Measurements from ENCODE around the gene MSI2. TPM values are rescaled to one million over a fixed set of nuclear protein-coding genes. Genes with fewer than 3 reads are reported as not detected.

Gene MSI2
- total RNA-seq, 2 experiments from 2014 or later = 87.6 to 96.0 TPM

- H3K9me3 Mint-ChIP-seq = peaks cover 10% of the 10 kb centered on the region
- H3K27me3 Mint-ChIP-seq = no peaks in the 10 kb centered on the region
- H3K27ac Mint-ChIP-seq = no peak overlapping the region
- H3K4me3 Mint-ChIP-seq = no peak overlapping the region
- no peak for DNase-seq
- H3K4me1 Mint-ChIP-seq = peaks cover 14% of the 10 kb centered on the region
- ChIA-PET POLR2A (no interaction called here), CTCF (no interaction called here)
- H3K36me3 Mint-ChIP-seq (ENCODE audit: low read depth) = peaks cover 19% of the 10 kb centered on the region
Measured at GRCh38 chr17:57697197-57697596, 440.9 kb downstream of the MSI2 start.

- H3K36me3 Mint-ChIP-seq (ENCODE audit: low read depth) = peaks cover 13% of the 10 kb centered on the region
- CTCF ChIA-PET = no interaction called here
- peaks cover 5% of the 10 kb centered on the region for H3K4me1 Mint-ChIP-seq
- POLR2A ChIA-PET = no interaction called here
- H3K27me3 Mint-ChIP-seq = no peaks in the 10 kb centered on the region
- peaks cover 10% of the 10 kb centered on the region for H3K9me3 Mint-ChIP-seq
- no peak overlapping the region for H3K4me3 Mint-ChIP-seq
- H3K27ac Mint-ChIP-seq = no peak overlapping the region
- no peak for DNase-seq
Measured at GRCh38 chr17:57697891-57698711, 441.8 kb downstream of the MSI2 start.

GRCh38 chr17:57699751-57700219 lies 443.5 kb downstream of the MSI2 start:
- CTCF ChIA-PET = no interaction called here
- no peaks in the 10 kb centered on the region for H3K4me1 Mint-ChIP-seq
- POLR2A ChIA-PET = no interaction called here
- no peaks in the 10 kb centered on the region for H3K27me3 Mint-ChIP-seq
- no peak overlapping the region for H3K27ac Mint-ChIP-seq
- peaks cover 4% of the 10 kb centered on the region for H3K9me3 Mint-ChIP-seq
- H3K4me3 Mint-ChIP-seq = no peak overlapping the region
- peaks cover 1% of the 10 kb centered on the region for H3K36me3 Mint-ChIP-seq (ENCODE audit: low read depth)
- DNase-seq = no peak

GRCh38 chr17:57701124-57701523 lies 444.8 kb downstream of the MSI2 start:
- Mint-ChIP-seq H3K4me1 (no peaks in the 10 kb centered on the region), H3K27ac (no peak overlapping the region), H3K27me3 (no peaks in the 10 kb centered on the region), H3K4me3 (no peak overlapping the region), H3K9me3 (no peaks in the 10 kb centered on the region), H3K36me3 (ENCODE audit: low read depth) (no peaks in the 10 kb centered on the region)
- no peak for DNase-seq
- CTCF ChIA-PET = interaction anchor here (1.3 kb wide), 1 partner anchor 29 kb away, joined by 8 read pairs; no protein-coding TSS in a partner anchor
- POLR2A ChIA-PET = no interaction called here

- no peaks in the 10 kb centered on the region for H3K36me3 Mint-ChIP-seq (ENCODE audit: low read depth)
- no peaks in the 10 kb centered on the region for H3K4me1 Mint-ChIP-seq
- DNase-seq = no peak
- no peaks in the 10 kb centered on the region for H3K27me3 Mint-ChIP-seq
- no peak overlapping the region for H3K27ac Mint-ChIP-seq
- no peaks in the 10 kb centered on the region for H3K9me3 Mint-ChIP-seq
- POLR2A ChIA-PET = no interaction called here
- no peak overlapping the region for H3K4me3 Mint-ChIP-seq
- CTCF ChIA-PET = no interaction called here
Measured at GRCh38 chr17:57703273-57703672, 446.9 kb downstream of the MSI2 start.

GRCh38 chr17:57704448-57704847 lies 448.1 kb downstream of the MSI2 start:
- Mint-ChIP-seq H3K4me3 (no peak overlapping the region), H3K9me3 (no peaks in the 10 kb centered on the region), H3K4me1 (no peaks in the 10 kb centered on the region), H3K36me3 (ENCODE audit: low read depth) (no peaks in the 10 kb centered on the region), H3K27me3 (no peaks in the 10 kb centered on the region), H3K27ac (no peak overlapping the region)
- POLR2A ChIA-PET = no interaction called here
- no peak for DNase-seq
- CTCF ChIA-PET = no interaction called here

- no peaks in the 10 kb centered on the region for H3K4me1 Mint-ChIP-seq
- POLR2A ChIA-PET = no interaction called here
- CTCF ChIA-PET = interaction anchor here (0.6 kb wide), 2 partner anchors 56 to 1641 kb away, joined by 3 read pairs; no protein-coding TSS in a partner anchor
- H3K4me3 Mint-ChIP-seq = no peak overlapping the region
- no peaks in the 10 kb centered on the region for H3K36me3 Mint-ChIP-seq (ENCODE audit: low read depth)
- H3K27me3 Mint-ChIP-seq = peaks cover under 1% of the 10 kb centered on the region
- DNase-seq = no peak
- no peaks in the 10 kb centered on the region for H3K9me3 Mint-ChIP-seq
- no peak overlapping the region for H3K27ac Mint-ChIP-seq
Measured at GRCh38 chr17:57705921-57706695, 449.8 kb downstream of the MSI2 start.

GRCh38 chr17:57706761-57707160 lies 450.4 kb downstream of the MSI2 start:
- Mint-ChIP-seq H3K27ac (no peak overlapping the region), H3K4me1 (no peaks in the 10 kb centered on the region), H3K9me3 (no peaks in the 10 kb centered on the region), H3K27me3 (peaks cover 4% of the 10 kb centered on the region), H3K36me3 (ENCODE audit: low read depth) (no peaks in the 10 kb centered on the region), H3K4me3 (no peak overlapping the region)
- POLR2A ChIA-PET = no interaction called here
- CTCF ChIA-PET = no interaction called here
- no peak for DNase-seq

- DNase-seq = no peak
- ChIA-PET POLR2A (interaction anchor here (0.7 kb wide), 1 partner anchor 12 kb away, joined by 4 read pairs; no protein-coding TSS in a partner anchor), CTCF (interaction anchor here (0.6 to 0.9 kb wide), 2 partner anchors 44 to 580 kb away, joined by 4 read pairs; no protein-coding TSS in a partner anchor)
- Mint-ChIP-seq H3K27ac (no peak overlapping the region), H3K4me1 (no peaks in the 10 kb centered on the region), H3K36me3 (ENCODE audit: low read depth) (no peaks in the 10 kb centered on the region), H3K4me3 (no peak overlapping the region), H3K9me3 (no peaks in the 10 kb centered on the region), H3K27me3 (peaks cover 4% of the 10 kb centered on the region)
Measured at GRCh38 chr17:57707892-57708291, 451.6 kb downstream of the MSI2 start.

- ChIA-PET CTCF (interaction anchor here (0.6 kb wide), 1 partner anchor 580 kb away, joined by 4 read pairs; no protein-coding TSS in a partner anchor), POLR2A (interaction anchor here (0.7 kb wide), 2 partner anchors 12 to 262 kb away, joined by 3 to 4 read pairs; no protein-coding TSS in a partner anchor)
- Mint-ChIP-seq H3K27me3 (peaks cover 8% of the 10 kb centered on the region), H3K9me3 (no peaks in the 10 kb centered on the region), H3K27ac (no peak overlapping the region), H3K36me3 (ENCODE audit: low read depth) (no peaks in the 10 kb centered on the region), H3K4me1 (no peaks in the 10 kb centered on the region), H3K4me3 (no peak overlapping the region)
- DNase-seq = no peak
Measured at GRCh38 chr17:57708410-57708809, 452.1 kb downstream of the MSI2 start.

GRCh38 chr17:57713140-57713539 lies 456.8 kb downstream of the MSI2 start:
- POLR2A ChIA-PET = no interaction called here

GRCh38 chr17:57714665-57715180 lies 458.4 kb downstream of the MSI2 start:
- Mint-ChIP-seq H3K27ac (no peak overlapping the region), H3K27me3 (peaks cover 47% of the 10 kb centered on the region), H3K9me3 (no peaks in the 10 kb centered on the region), H3K4me1 (no peaks in the 10 kb centered on the region), H3K4me3 (no peak overlapping the region), H3K36me3 (ENCODE audit: low read depth) (no peaks in the 10 kb centered on the region)
- POLR2A ChIA-PET = no interaction called here
- no peak for DNase-seq
- CTCF ChIA-PET = no interaction called here

More at GRCh38 chr17:57713140-57713539, 456.8 kb downstream of the MSI2 start:
- H3K36me3 Mint-ChIP-seq (ENCODE audit: low read depth) = no peaks in the 10 kb centered on the region
- peaks cover 36% of the 10 kb centered on the region for H3K27me3 Mint-ChIP-seq
- no peak overlapping the region for H3K27ac Mint-ChIP-seq
- H3K4me1 Mint-ChIP-seq = no peaks in the 10 kb centered on the region
- CTCF ChIA-PET = no interaction called here
- H3K9me3 Mint-ChIP-seq = no peaks in the 10 kb centered on the region
- no peak overlapping the region for H3K4me3 Mint-ChIP-seq
- no peak for DNase-seq

GRCh38 chr17:57715981-57716380 lies 459.7 kb downstream of the MSI2 start:
- Mint-ChIP-seq H3K9me3 (no peaks in the 10 kb centered on the region), H3K27me3 (peaks cover 47% of the 10 kb centered on the region), H3K27ac (no peak overlapping the region), H3K4me1 (no peaks in the 10 kb centered on the region), H3K36me3 (ENCODE audit: low read depth) (no peaks in the 10 kb centered on the region), H3K4me3 (no peak overlapping the region)
- ChIA-PET CTCF (interaction anchor here (0.6 kb wide), 2 partner anchors 24 to 460 kb away, joined by 3 read pairs; partner anchors contain the start of gene MSI2), POLR2A (no interaction called here)
- DNase-seq = no peak
